ENCODE measurements around the gene ENDOV. TPM values are rescaled to one million over a fixed set of nuclear protein-coding genes. Genes with fewer than 3 reads are reported as not detected.
A peak's percentile ranks its signal among the peaks of the same experiment; 100 is the strongest.

Gene ENDOV
- total RNA-seq, 4 donors from 2014 or later = 9.1 to 14.7 (median 13.0) TPM

GRCh38 chr17:80470603-80471002 is 55.6 kb downstream of the ENDOV start:
- Histone ChIP-seq H3K27me3 (peaks cover under 1 to 90% (median 7%) of the 10 kb centered on the region in 4 donors), H3K4me1 (peaks cover 11 to 21% (median 18%) of the 10 kb centered on the region in 4 donors), H3K9me3 (no peaks in the 10 kb centered on the region), H3K4me3 (no peak overlapping the region), H3K36me3 (peaks cover 0 to 11% (median 3%) of the 10 kb centered on the region in 4 donors), H3K27ac (replicated peaks in 1 of 4) (no peak overlapping the region)
- 85% methylated on average over 14 of the region's 21 CpGs for WGBS
- TF ChIP-seq POLR2AphosphoS5 (IDR thresholded peaks at IDR 0.05) (no peak), CTCF (IDR thresholded peaks at IDR 0.05) (no peak), EP300 (IDR thresholded peaks at IDR 0.05) (no peak), POLR2A (IDR thresholded peaks at IDR 0.05; ENCODE audit: low read depth) (no peak)
- intact Hi-C loops (cut with DNase I) = loop anchor here (10.0 kb wide), 1 partner anchor 74 kb away; the partner anchor contains the start of gene RPTOR
- no peak for DNase-seq (ENCODE audit: extremely low spot score)

- H3K36me3 ChIP-seq = peaks cover 0 to 11% (median 3%) of the 10 kb centered on the region in 4 donors
- intact Hi-C loops (cut with DNase I) = loop anchor here (10.0 kb wide), 1 partner anchor 73 kb away; the partner anchor contains the start of gene RPTOR
- H3K9me3 ChIP-seq = no peaks in the 10 kb centered on the region
- H3K4me1 ChIP-seq = peaks cover 22 to 33% (median 31%) of the 10 kb centered on the region in 4 donors
- no peak overlapping the region for H3K27ac ChIP-seq (replicated peaks in 1 of 4)
- H3K27me3 ChIP-seq = peaks cover 7 to 93% (median 11%) of the 10 kb centered on the region in 4 donors
- TF ChIP-seq POLR2AphosphoS5 (IDR thresholded peaks at IDR 0.05) = no peak
- no peak for TF ChIP-seq POLR2A (IDR thresholded peaks at IDR 0.05; ENCODE audit: low read depth)
- TF ChIP-seq CTCF (IDR thresholded peaks at IDR 0.05) = no peak
- TF ChIP-seq EP300 (IDR thresholded peaks at IDR 0.05) = no peak
- no peak overlapping the region for H3K4me3 ChIP-seq
- 87% methylated on average over 8 of the region's 8 CpGs for whole genome bisulfite sequencing
- DNase-seq (ENCODE audit: extremely low spot score) = no peak
These were observed 57.0 kb downstream of the ENDOV start for GRCh38 chr17:80471922-80472321.

GRCh38 chr17:80472996-80473395 is 58.0 kb downstream of the ENDOV start:
- H3K4me3 ChIP-seq = no peak overlapping the region
- 63% methylated on average over 2 of the region's 12 CpGs for WGBS
- TF ChIP-seq EP300 (IDR thresholded peaks at IDR 0.05) (no peak), POLR2A (IDR thresholded peaks at IDR 0.05; ENCODE audit: low read depth) (no peak), POLR2AphosphoS5 (IDR thresholded peaks at IDR 0.05) (no peak), CTCF (IDR thresholded peaks at IDR 0.05) (no peak)
- H3K36me3 ChIP-seq = peaks cover 0 to 11% (median 3%) of the 10 kb centered on the region in 4 donors
- intact Hi-C loops (cut with DNase I) = loop anchor here (10.0 kb wide), 1 partner anchor 72 kb away; the partner anchor contains the start of gene RPTOR
- peaks cover 13 to 100% (median 21%) of the 10 kb centered on the region in 4 donors for H3K27me3 ChIP-seq
- H3K4me1 ChIP-seq = peaks cover 33 to 44% (median 41%) of the 10 kb centered on the region in 4 donors
- H3K27ac ChIP-seq (replicated peaks in 1 of 4) = no peak overlapping the region
- DNase-seq (ENCODE audit: extremely low spot score) = no peak
- H3K9me3 ChIP-seq = no peaks in the 10 kb centered on the region

- Histone ChIP-seq H3K9me3 (no peaks in the 10 kb centered on the region), H3K36me3 (peaks cover 0 to 11% (median 3%) of the 10 kb centered on the region in 4 donors), H3K27me3 (peaks cover 20 to 100% (median 28%) of the 10 kb centered on the region in 4 donors), H3K4me1 (peaks cover 40 to 51% (median 48%) of the 10 kb centered on the region in 4 donors), H3K4me3 (no peak overlapping the region), H3K27ac (replicated peaks in 1 of 4) (peak overlapping the region in 1 of 4 donors; percentile 61)
- WGBS = 64% methylated on average over 7 of the region's 7 CpGs
- TF ChIP-seq POLR2A (IDR thresholded peaks at IDR 0.05; ENCODE audit: low read depth) (no peak), EP300 (IDR thresholded peaks at IDR 0.05) (no peak), POLR2AphosphoS5 (IDR thresholded peaks at IDR 0.05) (no peak), CTCF (IDR thresholded peaks at IDR 0.05) (no peak)
- DNase-seq (ENCODE audit: extremely low spot score) = no peak
- intact Hi-C loops (cut with DNase I) = loop anchor here (10.0 kb wide), 1 partner anchor 71 kb away; the partner anchor contains the start of gene RPTOR
These were observed 58.7 kb downstream of the ENDOV start for GRCh38 chr17:80473701-80474100.
